ENCODE data around the gene C2orf81.

C2orf81 gene

DNA sequence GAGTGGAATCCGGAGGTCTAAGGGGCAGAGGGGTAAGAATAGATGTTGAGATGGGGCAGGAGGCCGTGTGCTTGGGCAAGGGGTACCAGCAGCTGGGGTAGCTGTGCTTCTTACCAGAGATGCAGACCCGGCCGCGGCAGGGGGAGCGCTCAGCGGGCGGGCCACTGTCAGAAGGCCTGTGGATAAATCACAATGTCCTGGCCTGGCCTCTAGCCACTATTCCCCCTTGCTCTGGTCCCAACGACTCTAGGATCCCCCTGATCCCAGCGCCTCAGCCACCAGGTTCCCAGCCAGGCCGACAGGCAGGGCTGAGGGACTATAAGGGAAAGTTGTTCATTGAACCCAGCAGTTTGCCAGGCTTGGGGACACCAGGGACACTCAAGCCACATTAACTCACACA, 9.1 kb upstream of the C2orf81 start:
- Histone ChIP-seq H3K9me3 (no peaks in the 10 kb centered on the region), H3K27me3 (no peaks in the 10 kb centered on the region), H3K36me3 (peaks cover 11 to 70% (median 45%) of the 10 kb centered on the region in 3 donors), H3K27ac (no peak overlapping the region), H3K4me3 (no peak overlapping the region), H3K4me1 (no peaks in the 10 kb centered on the region)
- intact Hi-C loops (cut with DNase I; ENCODE audit: low total_unique reads), result no loop called here
- no peak for TF ChIP-seq CTCF (IDR thresholded peaks at IDR 0.05)
- DNase-seq, result no peak

GRCh38 chr2:74429487-74430451, 8.3 kb upstream of the C2orf81 start:
- peaks cover 11 to 76% (median 45%) of the 10 kb centered on the region in 3 donors for H3K36me3 ChIP-seq
- intact Hi-C loops (cut with DNase I; ENCODE audit: low total_unique reads), result no loop called here

GRCh38 chr2:74428675-74429074, 7.3 kb upstream of the C2orf81 start:
- no peak overlapping the region for H3K27ac ChIP-seq
- no peaks in the 10 kb centered on the region for H3K27me3 ChIP-seq
- intact Hi-C loops (cut with DNase I; ENCODE audit: low total_unique reads), result no loop called here
- H3K9me3 ChIP-seq, result no peaks in the 10 kb centered on the region
- no peak for DNase-seq
- no peak overlapping the region for H3K4me3 ChIP-seq
- H3K4me1 ChIP-seq, result no peaks in the 10 kb centered on the region
- TF ChIP-seq CTCF (IDR thresholded peaks at IDR 0.05), result no peak
- H3K36me3 ChIP-seq, result peaks cover 11 to 76% (median 45%) of the 10 kb centered on the region in 3 donors

More at GRCh38 chr2:74429487-74430451, 8.3 kb upstream of the C2orf81 start:
- TF ChIP-seq CTCF (IDR thresholded peaks at IDR 0.05), result no peak
- DNase-seq, result no peak
- no peak overlapping the region for H3K4me3 ChIP-seq
- no peaks in the 10 kb centered on the region for H3K4me1 ChIP-seq
- H3K27me3 ChIP-seq, result no peaks in the 10 kb centered on the region
- no peaks in the 10 kb centered on the region for H3K9me3 ChIP-seq
- no peak overlapping the region for H3K27ac ChIP-seq

GRCh38 chr2:74427551-74427950, 6.1 kb upstream of the C2orf81 start:
- H3K4me1 ChIP-seq, result no peaks in the 10 kb centered on the region
- intact Hi-C loops (cut with DNase I; ENCODE audit: low total_unique reads), result no loop called here
- no peak overlapping the region for H3K27ac ChIP-seq
- no peaks in the 10 kb centered on the region for H3K27me3 ChIP-seq
- H3K36me3 ChIP-seq, result peaks cover 11 to 75% (median 45%) of the 10 kb centered on the region in 3 donors
- H3K4me3 ChIP-seq, result no peak overlapping the region
- TF ChIP-seq CTCF (IDR thresholded peaks at IDR 0.05), result no peak
- no peaks in the 10 kb centered on the region for H3K9me3 ChIP-seq
- no peak for DNase-seq

- H3K27me3 ChIP-seq, result no peaks in the 10 kb centered on the region
- no peak for DNase-seq
- no peak for TF ChIP-seq CTCF (IDR thresholded peaks at IDR 0.05)
- H3K9me3 ChIP-seq, result no peaks in the 10 kb centered on the region
- intact Hi-C loops (cut with DNase I; ENCODE audit: low total_unique reads), result no loop called here
- peaks cover 11 to 63% (median 45%) of the 10 kb centered on the region in 3 donors for H3K36me3 ChIP-seq
- H3K4me1 ChIP-seq, result peaks cover 0 to 8% (median 4%) of the 10 kb centered on the region in 4 donors
- H3K27ac ChIP-seq, result no peak overlapping the region
- no peak overlapping the region for H3K4me3 ChIP-seq
Observed at GRCh38 chr2:74426181-74426758, 4.9 kb upstream of the C2orf81 start.

Measured in tibial artery (tissue), 4 donors.